Body of pancreas (tissue), 4 donors: ENCODE measurements around the gene APOBR. TPM values are rescaled to one million over a fixed set of nuclear protein-coding genes. Genes with fewer than 3 reads are reported as not detected.
A peak's percentile ranks its signal among the peaks of the same experiment; 100 is the strongest.
"Not testable (repeated sequence)": the region's sequence is repeated elsewhere in the genome, so short reads cannot be mapped to it uniquely, and the experiment has no call there.

Experiments
- ATAC-seq: fragments of 150-250 bp; one replicate; pipeline ENCODE4 v1.9.1; 2016
- DNase-seq, 4 donors: peaks; one replicate each; pipeline ENCODE4 v3.0.0-alpha.2; 2019
- H3K27ac ChIP-seq, 4 donors: fragments of 200-600 bp; sonication (generic); 1 replicate in 3 of 4; 2 replicates in 1 of 4; pipeline versions ENCODE4 v1.5.1 to v1.6.1; 2016 to 2019; ENCODE audit warnings: mild to moderate bottlenecking in 1 of 4, mixed read lengths in 1 of 4, moderate library complexity in 1 of 4
- H3K27me3 ChIP-seq, 2 donors: fragments of 200-600 bp; sonication (generic); one replicate each; pipeline ENCODE4 v1.6.0; 2016; ENCODE audit warnings: mild to moderate bottlenecking in 1 of 2
- H3K36me3 ChIP-seq, 2 donors: fragments of 200-600 bp; sonication (generic); replicated peaks in 1 of 2; 2 replicates each; pipeline ENCODE4 v1.5.1; 2016; ENCODE audit warnings: low read depth in 2 of 2; ENCODE audit not compliant: insufficient read depth in 1 of 2
- H3K4me1 ChIP-seq: fragments of 200-600 bp; sonication (generic); one replicate; pipeline ENCODE4 v1.6.0; 2016
- H3K4me3 ChIP-seq, 2 donors: fragments of 200-600 bp; sonication (generic); 1 replicate in 1 of 2; 2 replicates in 1 of 2; pipeline ENCODE4 v1.5.1; 2016 to 2019
- H3K9me3 ChIP-seq, 3 donors: fragments of 200-600 bp; sonication (generic); 1 replicate in 2 of 3; 2 replicates in 1 of 3; pipeline ENCODE4 v1.5.1; 2016
- CTCF ChIP-seq, 7 experiments: fragments of 450-650 bp in 4 of 7; fragments of 200-600 bp in 3 of 7; sonication (generic) in 3 of 7; IDR thresholded peaks; one replicate each; pipeline ENCODE4 v1.5.1; 2016 to 2019; ENCODE audit warnings: antibody characterized with exemption in 7 of 7
- POLR2A ChIP-seq, 3 donors: fragments of 450-650 bp; IDR thresholded peaks; one replicate each; pipeline ENCODE4 v1.6.1; 2016; ENCODE audit warnings: antibody characterized with exemption in 3 of 3, mild to moderate bottlenecking in 2 of 3
- WGBS, 2 donors: methylation state at CpG; one replicate each; pipeline ENCODE4 v1.1.5; 2017; 5-methylcytosine and 5-hydroxymethylcytosine counted together
- intact Hi-C: fragments of 100-400 bp; cut with DNase I; formaldehyde crosslinking; loops from one replicate; pipeline ENCODE4 v1.15.1; 2023
- total RNA-seq, 2 donors: library from RNA; depleted of rRNA; stranded (reverse); fragments of >200 nt; gene quantifications; one replicate each; pipeline ENCODE4 v1.1.0, GENCODE V29; 2016

APOBR gene
- total RNA-seq, 2 donors from 2014 or later, result 1.0 to 2.0 TPM

GRCh38 chr16:28521436-28521835, 27.0 kb downstream of the APOBR start:
- intact Hi-C loops, result no loop called here
- H3K27ac ChIP-seq, result no peak overlapping the region

GRCh38 chr16:28522792-28523191, 28.3 kb downstream of the APOBR start:
- WGBS, 2 donors, result 81 to 88% methylated on average over 10 to 11 of the region's 11 CpGs
- no peaks in the 10 kb centered on the region for H3K27me3 ChIP-seq
- no peak for DNase-seq
- intact Hi-C loops, result no loop called here
- H3K4me1 ChIP-seq, result peaks cover 43% of the 10 kb centered on the region
- H3K36me3 ChIP-seq, result no peaks in the 10 kb centered on the region
- H3K27ac ChIP-seq, result no peak overlapping the region
- no peaks in the 10 kb centered on the region for H3K9me3 ChIP-seq
- no peak overlapping the region for H3K4me3 ChIP-seq
- no peak for ATAC-seq
- TF ChIP-seq CTCF (IDR thresholded peaks at IDR 0.05) (no peak), POLR2A (IDR thresholded peaks at IDR 0.05) (no peak)

More at GRCh38 chr16:28521436-28521835, 27.0 kb downstream of the APOBR start:
- no peak for ATAC-seq
- no peak for TF ChIP-seq POLR2A (IDR thresholded peaks at IDR 0.05)
- no peak for TF ChIP-seq CTCF (IDR thresholded peaks at IDR 0.05)
- no peaks in the 10 kb centered on the region for H3K27me3 ChIP-seq
- H3K4me1 ChIP-seq, result peaks cover 29% of the 10 kb centered on the region
- DNase-seq, result no peak
- no peak overlapping the region for H3K4me3 ChIP-seq
- H3K36me3 ChIP-seq, result no peaks in the 10 kb centered on the region
- no peaks in the 10 kb centered on the region for H3K9me3 ChIP-seq
- WGBS, 2 donors, result 85 to 89% methylated on average over 5 to 6 of the region's 6 CpGs

GRCh38 chr16:28524681-28525171, 30.3 kb downstream of the APOBR start:
- intact Hi-C loops, result no loop called here
- Histone ChIP-seq H3K4me1 (peaks cover 62% of the 10 kb centered on the region), H3K27ac (peak overlapping the region in 1 of 4 donors; percentile 86), H3K27me3 (no peaks in the 10 kb centered on the region), H3K36me3 (no peaks in the 10 kb centered on the region), H3K9me3 (no peaks in the 10 kb centered on the region), H3K4me3 (no peak overlapping the region)
- DNase-seq, result peak in 1 of 4 donors; percentile 25
- WGBS, 2 donors, result 79% methylated on average over 6 of the region's 6 CpGs
- peak in 1 of 7 experiments; percentile 7 for TF ChIP-seq CTCF (IDR thresholded peaks at IDR 0.05)
- TF ChIP-seq POLR2A (IDR thresholded peaks at IDR 0.05), result no peak
- ATAC-seq, result no peak

- no peak for TF ChIP-seq CTCF (IDR thresholded peaks at IDR 0.05)
- no peak for TF ChIP-seq POLR2A (IDR thresholded peaks at IDR 0.05)
- WGBS, 2 donors, result 44 to 49% methylated on average over 11 of the region's 11 CpGs
- Histone ChIP-seq H3K36me3 (no peaks in the 10 kb centered on the region), H3K27me3 (no peaks in the 10 kb centered on the region), H3K27ac (peak overlapping the region; percentile 63 to 86 (median 73)), H3K4me3 (no peak overlapping the region), H3K4me1 (peaks cover 69% of the 10 kb centered on the region), H3K9me3 (no peaks in the 10 kb centered on the region)
- peak; percentile 72 to 87 (median 80) for DNase-seq
- ATAC-seq, result peak; percentile 75
- intact Hi-C loops, result no loop called here
Measured at GRCh38 chr16:28526201-28527099, 32.0 kb downstream of the APOBR start.

GRCh38 chr16:28527100-28527785, 32.8 kb downstream of the APOBR start:
- DNase-seq, H3K27me3 ChIP-seq, H3K36me3 ChIP-seq, H3K9me3 ChIP-seq, H3K4me3 ChIP-seq, intact Hi-C loops, ATAC-seq: not testable (repeated sequence)
- WGBS, 2 donors, result 77 to 87% methylated on average over 7 of the region's 7 CpGs
- Histone ChIP-seq H3K27ac (peak overlapping the region; percentile 63 to 86 (median 73)), H3K4me1 (peaks cover 77% of the 10 kb centered on the region)
